GM10248 (cell line): ENCODE data around the gene FOXI3.

ENCODE experiments used
- CTCF ChIA-PET: fragments of 300-600 bp; sonication (Branson Sonifier 250); formaldehyde crosslinking; extraction: SDS; loops from one replicate; lab custom pipeline; 2021; ENCODE audit warnings: antibody characterized with exemption; lab: Yijun Ruan, JAX
- POLR2A ChIA-PET: fragments of 350-650 bp; sonication (Branson Sonifier 250); formaldehyde crosslinking; extraction: SDS; loops from one replicate; lab custom pipeline; 2020; ENCODE audit warnings: antibody characterized with exemption; lab: Yijun Ruan, JAX
- DNase-seq: peaks from one replicate; pipeline ENCODE4 v3.0.0; 2012; ENCODE audit errors: extremely low spot score
- TF ChIP-seq, protein P1 (sequence below): IDR thresholded peaks from 2 replicates; pipeline ENCODE4 v1.5.1; 2012; ENCODE audit warnings: mild to moderate bottlenecking, low read depth; ENCODE audit errors: extremely low read depth, missing control alignments, control extremely low read depth

FOXI3 gene

DNA sequence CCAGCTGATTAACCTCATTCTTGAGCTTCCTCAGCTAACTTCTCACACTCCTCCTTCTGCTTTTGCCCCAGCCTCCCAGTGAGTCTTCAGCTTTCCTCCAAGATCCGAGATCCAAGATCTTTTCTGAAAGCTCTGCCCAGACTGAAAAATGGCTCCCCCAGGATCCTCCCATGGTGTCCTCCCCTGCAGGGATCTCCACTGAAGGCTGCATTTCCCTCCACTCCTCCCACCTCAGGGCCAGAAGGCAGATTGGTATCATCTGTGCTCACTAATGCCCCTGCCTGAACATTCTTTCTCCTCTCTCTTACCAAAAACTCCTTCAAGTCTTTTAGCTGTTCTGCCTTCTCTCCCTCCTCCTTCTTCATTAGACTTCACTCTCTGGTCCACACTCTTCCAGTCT is 6.1 kb upstream of the FOXI3 start:
- DNase-seq, result no peak
- ChIA-PET CTCF (interaction anchor here (1.4 kb wide), 1 partner anchor 271 kb away, joined by 3 read pairs; no protein-coding TSS in a partner anchor), POLR2A (no interaction called here)
- TF ChIP-seq, protein P1, sequence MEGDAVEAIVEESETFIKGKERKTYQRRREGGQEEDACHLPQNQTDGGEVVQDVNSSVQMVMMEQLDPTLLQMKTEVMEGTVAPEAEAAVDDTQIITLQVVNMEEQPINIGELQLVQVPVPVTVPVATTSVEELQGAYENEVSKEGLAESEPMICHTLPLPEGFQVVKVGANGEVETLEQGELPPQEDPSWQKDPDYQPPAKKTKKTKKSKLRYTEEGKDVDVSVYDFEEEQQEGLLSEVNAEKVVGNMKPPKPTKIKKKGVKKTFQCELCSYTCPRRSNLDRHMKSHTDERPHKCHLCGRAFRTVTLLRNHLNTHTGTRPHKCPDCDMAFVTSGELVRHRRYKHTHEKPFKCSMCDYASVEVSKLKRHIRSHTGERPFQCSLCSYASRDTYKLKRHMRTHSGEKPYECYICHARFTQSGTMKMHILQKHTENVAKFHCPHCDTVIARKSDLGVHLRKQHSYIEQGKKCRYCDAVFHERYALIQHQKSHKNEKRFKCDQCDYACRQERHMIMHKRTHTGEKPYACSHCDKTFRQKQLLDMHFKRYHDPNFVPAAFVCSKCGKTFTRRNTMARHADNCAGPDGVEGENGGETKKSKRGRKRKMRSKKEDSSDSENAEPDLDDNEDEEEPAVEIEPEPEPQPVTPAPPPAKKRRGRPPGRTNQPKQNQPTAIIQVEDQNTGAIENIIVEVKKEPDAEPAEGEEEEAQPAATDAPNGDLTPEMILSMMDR, result no peak

DNA sequence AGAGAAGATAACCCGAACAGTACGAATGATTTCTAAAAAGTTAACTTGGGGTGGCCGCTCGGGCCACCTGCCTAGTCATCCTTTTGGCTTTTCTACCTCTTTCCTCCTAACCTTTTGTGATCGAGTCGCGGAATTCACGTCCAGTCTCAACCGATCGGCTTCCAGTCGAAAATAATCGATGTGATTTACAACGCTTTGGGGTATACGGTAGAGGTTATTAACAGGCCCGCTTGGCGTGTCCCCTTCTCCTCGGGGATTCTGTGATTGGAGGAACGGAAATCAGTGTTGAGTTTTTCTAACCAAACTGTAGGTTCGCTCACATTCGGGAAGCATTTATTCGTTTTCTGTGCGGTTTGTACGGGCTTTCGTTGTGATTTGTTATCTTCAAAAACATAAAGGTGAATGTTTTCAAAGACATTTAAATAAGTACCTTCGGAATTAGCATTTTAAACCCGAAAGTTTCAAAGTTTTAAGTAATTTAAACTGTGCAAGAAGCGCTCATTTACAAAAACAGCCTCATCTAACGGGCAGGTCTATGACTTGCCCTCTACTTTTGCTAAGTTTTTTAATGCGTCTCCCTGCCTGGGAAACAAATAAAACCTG is 588 bp upstream of the FOXI3 start:
- DNase-seq, result no peak
- POLR2A ChIA-PET, result no interaction called here
- CTCF ChIA-PET, result no interaction called here
- TF ChIP-seq, protein P1, result no peak

DNA sequence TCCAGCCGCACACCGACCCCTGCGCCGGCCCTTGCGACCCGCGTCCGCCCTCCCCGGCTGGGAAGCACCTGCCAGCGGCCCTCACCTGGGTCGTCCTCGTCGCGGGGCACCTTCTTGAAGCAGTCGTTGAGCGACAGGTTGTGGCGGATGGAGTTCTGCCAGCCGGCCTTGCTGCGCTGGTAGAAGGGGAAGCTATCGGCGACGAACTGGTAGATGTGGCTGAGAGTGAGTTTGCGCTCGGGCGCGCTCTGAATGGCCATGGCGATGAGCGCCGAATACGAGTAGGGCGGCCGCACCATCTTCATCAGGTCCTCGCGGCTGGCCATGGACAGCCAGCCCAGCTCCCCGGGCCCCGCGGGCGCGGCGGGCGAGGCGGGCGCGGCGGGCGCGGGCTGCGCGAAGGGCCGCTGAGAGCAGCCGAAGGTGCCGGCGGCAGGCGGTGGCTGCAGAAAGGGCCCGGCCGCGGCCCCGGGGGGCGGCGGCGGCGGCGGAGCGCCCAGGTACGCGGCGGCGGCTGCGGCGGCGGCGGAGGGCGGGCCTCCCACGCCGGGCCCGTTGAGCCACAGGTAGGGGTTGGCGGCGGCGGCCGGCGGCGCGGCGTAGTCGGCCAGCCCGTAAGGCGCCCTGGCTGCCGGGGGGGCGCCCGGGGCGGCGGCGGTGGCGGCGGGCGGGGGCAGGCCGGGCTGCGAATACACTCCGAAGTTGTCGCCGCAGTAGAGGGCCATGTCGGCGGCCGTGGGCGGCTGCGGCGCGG is 505 bp downstream of the FOXI3 start:
- ChIA-PET CTCF (no interaction called here), POLR2A (no interaction called here)
- TF ChIP-seq, protein P1, result no peak
- no peak for DNase-seq

DNA sequence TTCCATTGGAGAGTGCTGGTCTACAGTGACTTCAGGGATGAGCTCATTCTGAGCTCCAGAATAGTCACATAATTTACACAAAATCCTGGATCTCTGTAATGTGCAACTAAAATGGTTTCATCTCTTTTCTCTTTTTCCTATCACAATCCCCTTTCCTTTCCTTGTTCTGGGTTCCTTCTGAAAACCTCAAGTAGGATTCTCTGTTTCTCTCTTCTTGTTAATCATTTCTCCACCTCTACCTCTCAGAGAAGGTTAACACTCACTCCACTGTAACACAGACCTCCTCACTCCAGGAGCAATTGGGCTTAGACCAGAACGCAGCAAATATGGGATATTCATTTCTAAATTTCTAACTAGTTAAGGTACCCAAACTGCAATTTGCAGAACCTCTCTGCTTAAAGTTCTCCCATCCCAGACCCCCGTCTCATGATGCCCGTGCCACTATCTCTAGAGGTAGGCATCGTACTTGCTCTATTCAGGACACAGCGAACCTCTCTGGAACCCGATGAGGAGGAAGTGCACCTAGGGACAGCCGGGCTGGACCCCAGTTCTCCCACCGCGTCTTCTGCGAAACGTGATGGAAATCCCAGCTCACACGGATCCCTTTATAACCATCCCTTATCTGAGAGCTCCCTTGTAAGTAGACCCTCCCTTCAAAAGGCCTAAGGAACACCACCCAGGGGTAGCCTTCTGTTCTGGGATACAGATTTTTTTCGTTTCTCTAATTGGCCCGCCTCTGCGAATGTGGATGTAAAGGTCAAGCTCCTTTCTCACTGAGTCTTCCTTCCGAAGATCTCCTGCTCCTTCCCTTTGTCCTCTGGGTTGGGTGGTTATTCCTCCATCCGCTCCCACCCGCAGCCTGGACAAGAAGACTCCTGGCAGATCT is 1.3 kb downstream of the FOXI3 start:
- TF ChIP-seq, protein P1, result no peak
- ChIA-PET CTCF (no interaction called here), POLR2A (no interaction called here)

DNA sequence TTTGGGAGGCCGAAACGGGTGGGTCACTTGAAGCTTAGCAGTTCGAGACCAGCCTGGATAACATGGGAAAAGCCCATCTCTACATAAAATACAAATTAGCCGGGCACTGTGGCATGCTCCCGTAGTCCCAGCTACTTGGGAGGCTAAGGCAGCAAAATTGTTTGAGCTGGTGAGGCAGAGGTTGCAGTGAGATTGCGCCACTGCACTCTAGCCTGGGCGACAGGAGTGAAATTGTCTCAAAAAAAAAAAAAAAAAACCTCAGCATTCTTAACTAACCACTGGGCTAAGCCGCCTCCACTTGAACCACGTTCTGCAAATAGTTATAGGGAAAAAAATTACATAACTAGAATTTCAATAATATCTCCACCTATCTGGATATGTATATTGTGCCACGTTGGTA is 2.3 kb downstream of the FOXI3 start:
- CTCF ChIA-PET, result no interaction called here
- DNase-seq, result no peak
- POLR2A ChIA-PET, result no interaction called here

More for the DNA sequence above, 1.3 kb downstream of the FOXI3 start:
- no peak for DNase-seq

DNA sequence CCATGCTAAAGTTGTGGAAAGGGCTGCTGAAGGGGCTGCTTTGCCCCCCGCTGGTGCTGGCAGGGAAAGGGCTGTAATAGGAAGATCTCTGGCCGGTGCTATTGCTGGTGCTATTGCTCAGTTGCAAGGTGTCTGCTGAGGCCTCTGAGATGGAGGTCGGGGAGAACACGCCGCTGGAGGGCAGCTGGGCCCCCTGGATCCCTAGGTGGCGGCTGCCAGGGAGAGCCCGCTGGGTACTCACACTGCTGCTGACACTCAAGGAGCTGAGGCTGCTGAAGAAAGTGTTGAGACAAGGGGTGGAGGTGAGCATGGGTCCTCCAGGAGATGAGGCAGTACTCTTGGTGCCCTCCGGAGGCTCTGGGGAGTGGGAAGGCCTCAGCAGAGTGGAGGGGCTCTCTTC is 4.2 kb downstream of the FOXI3 start:
- no peak for DNase-seq
- ChIA-PET CTCF (no interaction called here), POLR2A (no interaction called here)
- TF ChIP-seq, protein P1, result no peak

More for the DNA sequence above, 2.3 kb downstream of the FOXI3 start:
- TF ChIP-seq, protein P1, result no peak
